Measurements from ENCODE around the gene TMEM128. TPM values are rescaled to one million over a fixed set of nuclear protein-coding genes. Genes with fewer than 3 reads are reported as not detected.
"Not testable (repeated sequence)": the region's sequence is repeated elsewhere in the genome, so short reads cannot be mapped to it uniquely, and the experiment has no call there.

The TMEM128 gene, protein sequence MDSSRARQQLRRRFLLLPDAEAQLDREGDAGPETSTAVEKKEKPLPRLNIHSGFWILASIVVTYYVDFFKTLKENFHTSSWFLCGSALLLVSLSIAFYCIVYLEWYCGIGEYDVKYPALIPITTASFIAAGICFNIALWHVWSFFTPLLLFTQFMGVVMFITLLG
- 13.1 and 15.8 TPM in 2 replicates for total RNA-seq

DNA sequence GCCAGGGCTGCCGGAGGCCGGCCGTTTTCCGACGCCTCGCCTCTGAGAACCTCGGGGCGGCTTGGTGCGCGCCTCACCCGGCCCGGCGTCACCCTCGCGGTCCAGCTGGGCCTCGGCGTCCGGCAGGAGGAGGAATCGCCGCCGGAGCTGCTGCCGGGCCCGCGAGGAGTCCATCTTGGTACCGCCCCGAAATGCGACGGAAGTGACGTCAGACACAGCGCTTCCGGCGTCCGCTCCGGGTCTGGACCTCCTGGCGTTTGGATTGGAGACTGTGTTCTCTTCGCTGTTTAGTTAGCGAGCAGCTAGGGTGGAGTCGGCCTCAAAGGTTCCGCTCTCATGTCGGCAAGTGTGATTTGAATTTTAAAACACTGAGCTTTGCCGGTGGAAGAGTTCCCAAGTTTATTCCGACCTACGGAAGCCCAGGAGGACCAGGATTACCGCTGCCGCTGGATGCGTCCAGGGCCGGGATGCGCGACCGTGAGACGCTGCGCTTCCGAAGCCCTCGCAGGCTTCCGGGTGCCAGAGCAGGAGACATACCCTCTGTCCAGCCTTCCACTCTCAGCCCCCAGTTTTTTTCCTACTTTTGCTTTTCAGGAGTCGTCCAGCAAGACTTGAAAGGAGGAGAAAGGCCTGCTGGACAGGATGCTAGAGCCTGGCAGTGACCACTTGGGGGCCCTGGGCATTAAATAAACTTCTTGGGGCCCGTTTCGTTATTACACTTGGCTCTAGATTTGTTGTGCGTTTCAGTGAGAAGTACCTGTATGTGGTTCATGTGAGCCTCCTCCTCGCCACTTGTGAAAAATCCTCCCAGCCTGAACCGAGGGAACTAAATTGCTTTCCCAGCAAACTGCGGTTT is at the start of gene TMEM128:
TMEM128 (minus strand) TSS at position 195 of the 856 bp plus-strand sequence; CDS start at position 174, 21 bp downstream.
- DNase-seq = peak; percentile 96

DNA sequence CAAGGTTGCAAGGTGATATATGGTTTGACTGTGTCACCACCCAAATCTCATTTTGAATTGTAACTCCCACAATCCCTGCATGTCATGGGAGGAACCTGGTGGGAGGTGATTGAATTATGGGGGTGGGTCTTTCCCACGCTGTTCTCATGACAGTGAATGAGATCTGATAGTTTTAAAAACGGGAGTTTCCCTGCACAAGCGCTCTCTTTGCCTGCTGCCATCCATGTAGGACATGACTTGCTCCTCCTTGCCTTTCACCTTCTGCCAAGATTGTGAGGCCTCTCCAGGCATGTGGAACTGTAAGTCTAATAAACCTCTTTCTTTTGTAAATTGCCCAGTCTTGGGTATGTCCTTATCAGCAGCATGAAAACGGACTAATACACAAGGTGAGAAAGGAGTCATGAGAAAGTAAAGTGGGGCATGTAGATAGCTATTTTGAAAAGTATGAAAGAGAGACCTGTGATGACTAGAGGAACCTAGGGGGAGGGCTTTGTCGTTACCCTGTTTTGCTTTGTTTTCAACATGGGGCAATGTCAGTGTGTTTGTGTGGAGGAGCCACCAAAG is 48.3 kb upstream of the TMEM128 start:
- DNase-seq = no peak

DNA sequence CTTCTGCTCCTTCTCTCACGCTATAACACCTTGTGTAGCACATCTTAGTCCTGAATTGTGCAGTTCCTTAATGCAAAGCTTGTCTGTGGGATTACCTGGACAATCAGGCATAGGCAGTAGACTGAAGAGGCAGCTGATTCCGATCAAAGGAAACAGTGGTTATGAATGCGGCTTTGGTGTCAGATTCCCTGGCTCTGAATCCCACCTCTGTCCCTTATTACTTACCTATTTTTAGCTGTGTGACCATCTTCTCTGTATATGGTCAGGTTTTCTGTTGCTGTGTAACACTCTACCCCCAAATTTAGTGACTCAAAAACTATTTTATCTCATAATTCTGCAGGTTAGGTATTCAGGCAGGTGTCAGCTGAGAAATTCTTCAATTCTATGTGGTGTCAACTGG is 45.3 kb upstream of the TMEM128 start:
- DNase-seq = no peak

DNA sequence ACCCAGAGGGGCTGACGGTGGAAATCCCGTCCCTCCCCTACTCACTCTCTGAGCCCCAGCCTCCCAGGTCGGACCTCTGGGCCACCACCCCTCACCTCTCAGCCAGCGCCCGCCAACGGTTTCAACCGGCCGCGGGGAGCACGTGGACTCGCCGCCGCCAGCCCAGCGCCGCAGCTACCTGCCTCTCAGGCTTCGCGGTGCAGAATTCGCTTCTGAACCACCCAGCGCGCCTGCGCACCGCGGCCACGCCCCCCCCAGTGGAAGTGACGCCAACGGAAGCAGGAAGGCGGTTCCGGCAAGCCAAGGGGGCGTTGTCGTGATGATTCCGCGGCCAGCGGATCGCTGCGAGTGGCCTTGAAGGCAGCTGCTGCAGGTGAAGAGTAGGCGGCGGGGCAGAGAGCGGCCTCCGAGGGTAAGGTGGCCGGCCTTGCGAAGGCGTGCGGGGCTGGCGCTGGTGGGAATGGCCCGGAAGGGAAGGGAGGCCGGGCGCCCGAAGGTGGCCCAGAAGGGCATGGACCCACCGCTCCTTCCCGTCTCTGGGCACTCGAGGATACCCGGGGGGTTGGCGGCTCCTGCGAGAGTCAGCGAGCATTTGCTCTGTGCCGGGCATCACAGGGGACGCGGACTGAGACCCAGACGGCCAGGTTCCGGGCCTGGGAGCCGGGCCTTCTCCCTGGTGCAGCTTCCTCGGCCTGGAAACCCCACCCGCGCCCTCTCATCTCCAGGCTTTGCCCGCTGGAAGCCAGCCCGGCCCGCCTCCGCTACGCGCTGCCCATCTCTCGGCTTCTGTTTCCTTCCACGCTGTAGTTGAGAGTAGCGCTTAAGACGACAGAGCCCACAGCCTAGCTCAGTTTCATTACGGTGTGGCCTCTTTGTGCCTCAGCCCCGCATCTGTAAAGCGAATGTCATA is 42.2 kb upstream of the TMEM128 start, which contains the start of the genes LYAR and ZBTB49:
LYAR (minus strand) TSS at position 214 of the 910 bp plus-strand sequence. CDS start 6,412 bp downstream, outside the sequence.
ZBTB49 (plus strand) TSS at position 311 of the 910 bp plus-strand sequence. CDS start 9,695 bp downstream, outside the sequence.
- DNase-seq = peak; percentile 94

DNA sequence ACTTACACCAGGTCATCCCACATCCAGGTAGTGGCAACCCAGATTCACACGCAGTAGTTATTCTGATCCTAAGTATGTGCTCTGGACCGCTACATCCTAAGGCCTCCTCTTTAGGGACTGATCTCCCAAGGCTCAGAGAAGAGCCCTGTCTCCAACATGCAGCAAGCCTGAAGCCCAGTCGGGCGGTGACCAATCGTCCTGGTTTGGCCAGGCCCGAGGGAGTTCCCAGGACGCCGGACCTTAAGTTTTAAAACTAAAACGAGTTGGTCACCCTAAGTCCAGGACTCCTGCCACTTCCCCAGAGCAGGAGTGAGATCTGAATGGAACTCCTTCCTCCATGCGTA is 41.5 kb upstream of the TMEM128 start:
- DNase-seq = no peak

DNA sequence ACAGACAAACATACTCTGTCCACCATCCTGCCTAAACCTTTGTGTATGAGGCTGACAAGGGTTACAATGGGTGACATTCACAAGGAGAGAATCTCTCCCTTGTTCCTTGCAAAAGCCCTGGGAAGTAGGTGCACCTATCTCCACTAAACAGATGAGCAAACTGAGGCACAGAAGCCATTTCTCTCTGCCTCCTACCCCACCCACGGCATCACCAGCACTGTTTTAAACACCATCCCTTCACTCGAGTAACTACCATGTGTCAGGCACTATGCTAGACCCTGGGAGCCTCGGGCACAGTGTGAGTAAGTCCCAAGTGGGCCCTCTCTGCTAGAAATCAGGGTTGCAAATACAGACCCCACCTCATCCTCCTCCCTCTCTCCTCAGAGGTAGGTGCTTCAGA is 41.0 kb upstream of the TMEM128 start:
- DNase-seq = no peak

DNA sequence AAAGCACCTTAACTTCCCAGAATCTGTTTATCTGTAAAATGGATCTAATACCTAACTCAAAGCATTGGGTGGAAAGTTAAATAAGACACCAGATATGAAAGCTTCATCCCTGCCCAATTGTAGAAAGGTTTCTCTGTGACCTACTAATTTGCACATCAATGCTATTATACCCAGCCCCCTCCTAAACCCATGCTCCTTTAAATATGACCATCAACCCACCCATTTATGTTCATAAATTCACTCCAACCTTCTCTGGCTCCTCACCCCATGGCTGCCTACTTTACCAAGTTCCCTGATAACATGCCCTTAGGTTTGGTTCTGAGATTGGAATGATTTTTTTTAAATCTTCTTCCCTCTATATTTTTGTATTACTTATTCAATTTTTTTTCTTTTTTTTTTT is 40.1 kb upstream of the TMEM128 start:
- DNase-seq = no peak

DNA sequence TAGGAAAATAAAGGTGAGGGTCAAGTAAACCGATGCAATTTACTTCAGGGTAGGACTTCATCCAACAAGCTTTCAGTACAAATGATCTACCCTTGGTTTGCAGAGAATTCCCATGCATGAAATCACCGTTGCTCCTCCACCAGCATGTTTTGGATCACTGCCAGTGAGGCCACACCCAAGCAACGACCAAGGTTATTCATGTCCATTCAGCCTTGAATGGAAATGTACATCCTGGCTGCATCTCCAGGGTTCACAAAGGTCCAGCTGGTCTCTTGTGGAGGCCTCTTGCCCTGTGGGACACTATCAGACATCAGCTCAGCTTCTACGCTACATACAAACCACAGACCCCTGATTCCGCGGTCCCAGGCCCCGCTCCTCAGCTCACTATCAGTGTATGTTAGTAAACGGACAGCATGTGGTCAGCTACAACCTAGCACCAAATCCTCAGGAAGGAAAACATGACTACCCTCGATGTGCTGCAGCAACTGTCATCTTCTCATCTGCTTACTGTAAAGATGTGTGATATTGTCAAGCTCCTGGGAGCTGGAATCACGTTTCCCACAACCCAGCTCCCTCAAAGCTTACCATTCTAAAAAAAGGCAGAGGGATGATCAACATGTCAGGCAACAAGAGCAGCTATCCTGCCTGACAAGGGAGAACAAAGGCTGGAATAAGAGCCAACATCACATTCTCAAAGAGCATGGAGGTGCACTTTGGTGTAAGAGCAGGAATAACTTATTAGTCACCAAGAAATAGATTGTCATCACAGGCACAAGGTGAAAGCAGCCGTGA is 37.0 kb upstream of the TMEM128 start:
- peak; percentile 32 for DNase-seq

DNA sequence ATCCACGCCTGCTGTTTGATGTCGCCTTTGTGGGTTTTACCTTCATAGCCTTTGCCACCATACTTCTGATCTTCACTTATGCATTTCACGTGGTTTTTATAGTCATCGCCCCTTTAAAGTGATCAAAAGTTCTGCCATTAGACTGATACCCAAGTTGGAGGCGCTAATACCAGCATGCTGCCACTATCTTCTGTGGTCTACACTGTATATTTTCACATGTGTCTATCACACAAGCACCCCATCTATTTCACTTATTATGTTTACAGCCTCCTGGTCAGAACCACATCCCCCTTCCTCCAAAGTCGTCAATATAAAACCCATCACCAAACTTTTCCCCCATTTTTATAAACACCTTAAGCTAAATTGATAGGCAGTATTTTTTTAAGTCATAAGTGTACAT is 33.8 kb upstream of the TMEM128 start:
- DNase-seq = no peak

DNA sequence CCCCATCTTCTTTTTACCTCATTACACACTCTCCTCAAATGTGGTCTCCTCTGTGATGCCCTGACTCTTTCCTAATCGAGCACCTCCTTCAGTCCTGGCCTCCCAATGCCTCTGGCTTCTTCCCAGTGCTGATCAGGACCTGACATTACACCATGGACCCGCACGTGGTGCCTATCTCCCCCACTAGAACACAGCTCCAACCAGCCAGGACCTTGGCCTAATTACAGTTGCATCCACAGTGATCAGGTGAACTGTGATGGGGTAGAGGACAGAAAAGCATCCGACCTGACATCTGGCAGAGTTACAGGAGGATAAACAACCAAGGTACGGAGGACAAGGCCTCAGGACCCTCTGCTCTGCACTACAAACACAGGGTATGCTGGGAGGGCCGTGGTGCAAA is 29.5 kb upstream of the TMEM128 start:
- DNase-seq = no peak

DNA sequence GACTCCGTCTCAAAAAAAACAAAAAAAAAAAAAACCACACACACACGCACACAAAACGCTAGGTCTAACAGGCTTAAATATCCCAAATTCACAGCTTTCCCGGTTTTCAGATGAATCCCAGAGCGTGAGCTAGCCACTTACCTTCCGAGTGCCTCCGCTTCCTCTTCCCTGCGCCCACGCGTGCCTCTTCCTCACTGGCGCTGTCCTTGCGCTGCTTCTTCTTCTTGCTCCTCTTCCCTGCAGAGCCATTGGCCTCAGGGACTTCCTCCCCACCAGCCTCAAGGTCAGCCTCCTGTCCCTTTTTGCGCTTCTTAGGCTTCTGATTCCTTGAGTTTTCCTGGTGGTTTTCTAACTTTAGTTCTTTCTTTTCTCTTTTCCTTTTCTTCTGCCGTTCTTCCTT is 26.2 kb upstream of the TMEM128 start:
- DNase-seq = no peak

DNA sequence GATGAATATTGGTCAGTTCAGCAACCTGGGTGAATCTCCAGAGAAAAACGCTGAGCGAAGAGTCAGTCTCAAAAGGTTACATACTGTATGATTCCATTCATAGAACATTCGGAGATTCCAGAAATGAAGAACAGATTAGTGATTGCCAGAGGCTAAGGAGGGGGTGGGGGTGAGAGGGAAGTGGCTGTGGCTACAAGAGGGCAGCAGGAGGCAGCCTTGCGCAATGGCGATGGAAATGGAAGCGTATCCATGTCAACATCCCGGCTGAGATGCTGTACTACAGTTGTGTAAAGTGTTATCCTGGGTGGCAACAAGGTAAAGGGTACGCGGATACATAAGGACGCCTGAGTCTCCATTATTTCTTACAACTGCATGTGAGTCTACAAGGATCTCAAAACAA is 23.9 kb upstream of the TMEM128 start:
- no peak for DNase-seq

DNA sequence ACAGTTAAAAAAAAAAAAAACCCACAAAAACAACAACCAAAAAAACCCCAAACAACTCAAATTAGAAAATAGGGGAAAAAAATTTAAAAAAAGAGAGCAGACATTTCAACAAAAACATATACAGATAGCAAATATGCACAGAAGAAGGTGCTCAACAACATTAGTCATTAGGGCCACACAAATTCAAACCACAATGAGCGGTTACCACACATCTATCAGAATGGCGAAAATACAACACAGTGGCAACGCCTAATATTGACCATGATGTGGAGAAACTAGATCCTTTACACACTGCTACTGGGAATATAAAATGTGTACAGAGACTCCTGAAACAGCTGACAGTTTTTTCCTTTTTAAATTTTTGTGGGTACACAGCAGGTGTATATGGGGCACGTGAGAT is 22.5 kb upstream of the TMEM128 start:
- DNase-seq = no peak

DNA sequence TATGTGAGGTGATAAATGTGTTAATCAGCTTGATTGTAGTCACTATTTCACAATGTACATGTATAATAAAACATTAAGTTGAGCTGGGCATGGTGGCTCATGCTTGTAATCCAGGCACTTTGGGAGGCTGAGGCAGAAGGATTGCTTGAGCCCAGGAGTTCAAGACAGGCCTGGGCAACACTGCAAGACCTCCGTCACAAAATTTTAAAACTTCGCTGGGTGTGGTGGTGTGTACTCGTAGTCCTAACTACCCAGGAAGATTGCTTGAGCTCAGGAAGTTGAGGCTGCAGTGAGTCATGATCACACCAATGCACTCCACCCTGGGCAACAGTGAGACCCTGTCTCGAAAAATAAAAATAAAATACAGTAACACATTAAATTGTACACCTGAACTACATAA is 21.8 kb upstream of the TMEM128 start:
- DNase-seq = peak; percentile 87

DNA sequence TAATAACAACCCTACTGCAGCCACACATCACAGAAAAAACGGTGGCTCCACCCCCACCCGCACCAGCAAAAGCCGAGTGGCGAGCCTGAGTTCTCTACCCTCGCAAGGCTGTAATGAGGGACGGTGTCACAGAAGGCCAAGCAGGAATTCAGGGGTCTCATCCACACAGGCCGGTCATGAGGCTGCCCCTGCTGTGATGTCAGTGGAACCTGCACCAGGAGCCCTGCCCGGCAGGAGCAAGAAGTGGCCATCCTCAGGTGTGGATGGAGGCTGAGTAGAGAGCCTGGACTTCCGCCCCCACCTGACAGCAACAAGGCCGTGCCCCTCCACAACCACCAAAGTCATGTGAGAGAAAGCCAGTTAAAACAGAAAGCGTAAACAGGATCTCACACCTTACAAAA is 21.3 kb upstream of the TMEM128 start:
- DNase-seq = no peak

DNA sequence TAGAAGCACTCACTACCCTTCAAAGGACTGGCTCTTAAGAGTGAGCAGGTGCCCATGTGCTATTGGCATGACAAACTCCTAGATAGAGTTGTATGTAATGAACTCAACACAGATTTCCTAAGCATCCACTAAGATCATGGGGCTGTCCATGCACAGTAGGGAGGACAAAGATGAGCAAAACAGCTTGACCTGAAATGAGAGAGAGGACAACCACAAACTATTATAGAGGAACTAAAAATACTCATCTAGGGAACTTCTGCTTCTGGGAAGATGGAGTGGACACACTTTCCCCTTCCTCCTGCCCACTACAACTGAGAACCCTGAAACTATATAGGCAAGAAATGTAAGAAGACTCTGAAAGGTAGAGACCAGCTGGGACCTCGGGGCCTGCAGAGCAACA is 20.8 kb upstream of the TMEM128 start:
- no peak for DNase-seq

DNA sequence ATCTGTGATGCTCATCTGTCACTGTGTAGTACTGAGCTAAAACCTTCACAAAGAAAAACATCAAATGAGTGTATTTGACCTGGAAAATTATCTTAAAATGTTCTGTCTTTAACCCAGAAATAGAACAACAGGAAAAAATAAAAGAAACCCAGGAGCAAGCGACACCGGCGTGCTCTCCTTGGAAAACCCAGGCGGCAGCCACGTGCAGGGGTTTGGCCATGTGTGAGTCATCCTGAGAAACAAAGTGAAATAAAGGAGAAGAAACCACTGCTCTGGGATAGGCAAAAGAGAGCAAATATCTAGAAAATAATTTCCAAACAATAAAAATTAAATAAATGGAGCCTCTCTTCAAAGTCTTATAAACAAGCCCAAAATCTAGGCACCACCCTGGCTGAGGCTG is 20.0 kb upstream of the TMEM128 start:
- peak; percentile 69 for DNase-seq

DNA sequence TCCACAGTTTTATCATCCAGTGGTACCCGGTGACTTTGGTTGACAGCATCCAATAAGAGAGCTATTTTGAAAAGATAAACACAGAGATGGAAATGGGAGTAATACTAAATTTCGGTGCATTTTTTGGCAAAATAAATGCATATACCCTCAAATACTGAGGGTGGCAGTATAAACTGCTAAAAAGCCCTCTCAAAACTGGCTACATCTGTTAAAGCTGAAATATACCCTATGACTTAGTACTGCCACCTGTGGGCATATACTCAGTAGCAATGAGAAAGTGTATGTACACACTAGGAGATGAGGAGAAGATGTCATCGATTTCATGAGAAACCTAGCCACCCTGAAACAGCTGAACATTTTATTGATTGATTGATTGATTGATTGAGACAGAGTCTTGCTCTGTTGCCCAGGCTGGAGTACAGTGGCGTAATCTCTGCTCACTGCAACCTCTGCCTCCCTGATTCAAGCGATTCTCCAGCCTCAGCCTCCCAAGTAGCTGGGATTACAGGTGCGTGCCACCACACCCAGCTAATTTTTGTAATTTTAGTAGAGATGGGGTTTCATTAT is 12.2 kb upstream of the TMEM128 start:
- peak; percentile 83 for DNase-seq

DNA sequence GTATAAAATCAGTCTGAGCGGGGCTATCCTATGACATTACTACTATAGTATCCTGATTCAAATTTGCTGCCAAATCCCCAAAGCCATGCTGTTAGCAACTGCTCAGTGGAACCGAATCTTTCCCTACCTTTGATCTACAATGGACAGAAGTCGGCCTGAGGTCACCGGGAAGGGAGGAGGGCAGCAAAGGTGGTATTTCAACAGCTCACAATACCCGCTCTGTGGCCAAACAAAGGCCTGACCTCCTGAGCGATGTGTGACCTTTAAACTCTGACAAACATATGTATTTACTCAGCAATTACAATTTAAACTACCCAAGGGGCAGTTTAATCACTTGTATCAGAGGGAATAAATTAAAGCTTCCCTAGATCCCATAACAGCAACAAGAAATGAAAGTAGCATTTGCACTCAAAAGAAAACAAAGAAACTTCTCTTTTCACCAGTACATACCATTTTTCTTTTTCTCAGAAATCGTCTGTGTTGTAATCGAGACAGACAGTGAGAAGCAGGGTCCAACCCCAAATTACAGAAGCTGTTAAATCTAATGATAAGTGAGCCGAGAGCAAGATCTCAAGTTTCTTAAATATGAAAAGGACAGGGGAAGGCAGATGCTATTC is 11.6 kb upstream of the TMEM128 start:
- no peak for DNase-seq

DNA sequence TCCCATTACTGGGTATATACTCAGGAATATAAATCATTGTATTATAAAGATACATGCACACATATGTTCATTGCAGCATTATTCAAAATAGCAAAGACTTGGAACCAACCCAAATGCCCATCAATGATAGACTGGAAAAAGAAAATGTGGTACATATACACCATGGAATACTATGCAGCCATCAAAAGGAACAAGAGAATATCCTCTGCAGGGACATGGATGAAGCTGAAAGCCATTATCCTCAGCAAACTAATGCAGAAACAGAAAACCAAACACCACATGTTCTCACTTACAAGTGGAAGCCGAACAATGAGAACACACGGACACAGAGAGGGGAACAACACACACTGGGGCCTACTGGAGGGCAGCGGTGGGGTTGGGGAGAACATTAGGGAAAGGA is 9.7 kb upstream of the TMEM128 start:
- DNase-seq = not testable (repeated sequence)

DNA sequence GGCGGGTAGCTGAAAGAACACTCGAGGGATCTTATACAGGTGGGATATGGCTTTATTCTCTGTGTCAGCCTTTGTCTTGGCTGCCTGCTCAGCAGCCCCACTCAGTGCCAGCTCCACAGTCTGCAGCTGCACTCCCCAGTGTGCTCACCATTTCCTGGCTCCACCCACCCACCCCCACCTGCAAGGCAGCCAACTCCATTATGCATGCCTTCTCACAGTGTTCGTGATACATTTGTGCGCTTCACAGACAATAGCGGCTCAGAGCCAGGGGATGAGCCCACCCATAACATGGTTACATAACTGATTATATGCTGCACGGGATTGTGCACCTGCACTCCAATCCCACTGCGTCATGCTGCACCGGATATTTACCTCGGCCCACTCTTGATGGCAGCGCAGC is 8.8 kb upstream of the TMEM128 start:
- peak; percentile 82 for DNase-seq

All from dermis blood vessel endothelial cell (primary cell).